HEK293T (cell line): ENCODE results near the gene SLC25A34.

Experiments
- CTCF ChIA-PET: fragments of 350-600 bp; formaldehyde crosslinking; extraction: SDS; loops from one replicate; lab custom pipeline; 2021; ENCODE audit warnings: antibody characterized with exemption, inconsistent platforms; lab: Yijun Ruan, JAX
- POLR2A ChIA-PET: fragments of 350-600 bp; formaldehyde crosslinking; extraction: SDS; loops from one replicate; lab custom pipeline; 2020; ENCODE audit warnings: antibody characterized with exemption, inconsistent platforms; lab: Yijun Ruan, JAX
- DNase-seq: peaks from one replicate; pipeline ENCODE4 v3.0.0; 2012; ENCODE audit warnings: mixed read lengths; ENCODE audit errors: extremely low spot score
- ARNT ChIP-seq: fragments of 450-650 bp; IDR thresholded peaks from 2 replicates; pipeline ENCODE4 v1.6.1; 2017; ENCODE audit warnings: mild to moderate bottlenecking
- BHLHE40 ChIP-seq: fragments of 450-650 bp; IDR thresholded peaks from 2 replicates; pipeline ENCODE4 v1.6.1; 2016; ENCODE audit warnings: mild to moderate bottlenecking, moderate library complexity, borderline replicate concordance
- CTBP1 ChIP-seq: fragments of 450-650 bp; IDR thresholded peaks from 2 replicates; pipeline ENCODE4 v1.6.1; 2016; ENCODE audit warnings: borderline replicate concordance
- ELF4 ChIP-seq: fragments of 450-650 bp; IDR thresholded peaks from 2 replicates; pipeline ENCODE4 v1.6.1; 2017; ENCODE audit warnings: antibody characterized with exemption
- FOXA1 ChIP-seq: fragments of 450-650 bp; IDR thresholded peaks from 2 replicates; pipeline ENCODE4 v1.6.1; 2016; ENCODE audit warnings: mild to moderate bottlenecking
- FOXK2 ChIP-seq: fragments of 450-650 bp; IDR thresholded peaks from 2 replicates; pipeline ENCODE4 v1.6.1; 2016; ENCODE audit warnings: mild to moderate bottlenecking
- FOXM1 ChIP-seq: fragments of 450-650 bp; IDR thresholded peaks from 2 replicates; pipeline ENCODE4 v1.6.1; 2017; ENCODE audit warnings: mild to moderate bottlenecking, borderline replicate concordance
- HDGF ChIP-seq: fragments of 450-650 bp; IDR thresholded peaks from 2 replicates; pipeline ENCODE4 v1.6.1; 2017; ENCODE audit warnings: antibody characterized with exemption, borderline replicate concordance
- L3MBTL2 ChIP-seq: fragments of 450-650 bp; conservative IDR thresholded peaks from 2 replicates; pipeline ENCODE4 v1.6.1; 2016; ENCODE audit warnings: mild to moderate bottlenecking
- LEF1 ChIP-seq: fragments of 450-650 bp; IDR thresholded peaks from 2 replicates; pipeline ENCODE4 v1.6.1; 2017; ENCODE audit warnings: mild to moderate bottlenecking, borderline replicate concordance
- NFRKB ChIP-seq: fragments of 450-650 bp; IDR thresholded peaks from 2 replicates; pipeline ENCODE4 v1.6.1; 2016; ENCODE audit warnings: mild to moderate bottlenecking, moderate library complexity
- SP1 ChIP-seq: fragments of 450-650 bp; IDR thresholded peaks from 2 replicates; pipeline ENCODE4 v1.6.1; 2017
- SUZ12 ChIP-seq: fragments of 450-650 bp; IDR thresholded peaks from 2 replicates; pipeline ENCODE4 v1.6.1; 2016; ENCODE audit warnings: mild to moderate bottlenecking
- TARDBP ChIP-seq: fragments of 450-650 bp; IDR thresholded peaks from 2 replicates; pipeline ENCODE4 v1.6.1; 2016
- ZNF384 ChIP-seq: fragments of 450-650 bp; IDR thresholded peaks from 2 replicates; pipeline ENCODE4 v1.6.1; 2016
- TF ChIP-seq, protein P1 (sequence below): fragments of 450-650 bp; IDR thresholded peaks from 2 replicates; pipeline ENCODE4 v1.6.1; 2016

The SLC25A34 gene

DNA sequence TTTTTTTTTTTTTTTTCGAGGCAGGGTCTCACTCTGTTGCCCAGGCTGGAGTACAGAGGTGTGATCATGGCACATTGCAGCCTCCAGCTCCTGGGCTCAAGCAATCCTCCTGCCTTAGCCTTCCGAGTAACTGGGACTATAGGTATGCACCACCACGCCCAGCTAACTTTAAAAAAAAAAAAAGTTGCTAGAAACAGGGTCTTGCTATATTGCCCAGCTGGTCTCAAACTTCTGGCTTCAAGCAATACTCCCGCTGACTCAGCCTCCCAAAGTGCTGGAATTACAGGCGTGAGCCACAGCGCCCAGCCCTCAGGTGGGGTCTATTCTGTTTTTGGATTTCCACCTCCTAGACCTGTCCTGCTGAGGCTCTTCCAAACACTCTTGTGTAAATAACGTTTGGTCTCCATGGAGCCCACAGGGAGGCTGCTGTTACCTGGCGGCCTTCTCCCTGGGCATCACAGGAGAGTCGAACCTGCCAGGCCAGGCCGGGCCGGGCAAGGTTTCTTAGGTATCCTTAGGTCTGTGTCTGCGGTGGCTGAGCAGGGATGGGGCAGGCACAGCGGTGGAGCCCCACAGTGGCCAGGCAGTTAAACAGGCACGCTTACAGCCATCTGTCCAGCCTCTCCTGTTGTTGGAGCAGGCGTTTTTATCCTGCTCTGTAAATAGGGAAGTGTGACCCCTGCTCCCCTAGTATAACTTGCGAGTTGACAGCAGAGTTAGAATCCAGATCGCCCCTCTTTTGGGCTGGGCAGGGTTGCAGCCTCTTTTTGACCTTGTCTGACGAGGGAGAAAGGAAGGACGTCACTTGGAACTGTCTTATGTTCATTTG is 33.1 kb upstream of the SLC25A34 start:
- POLR2A ChIA-PET: no interaction called here
- DNase-seq: peak; percentile 44
- TF ChIP-seq TARDBP (no peak), SUZ12 (no peak), L3MBTL2 (no peak)
- CTCF ChIA-PET: interaction anchor here (0.6 to 1.2 kb wide), 3 partner anchors 8 to 202 kb away, joined by 3 read pairs; no protein-coding TSS in a partner anchor

DNA sequence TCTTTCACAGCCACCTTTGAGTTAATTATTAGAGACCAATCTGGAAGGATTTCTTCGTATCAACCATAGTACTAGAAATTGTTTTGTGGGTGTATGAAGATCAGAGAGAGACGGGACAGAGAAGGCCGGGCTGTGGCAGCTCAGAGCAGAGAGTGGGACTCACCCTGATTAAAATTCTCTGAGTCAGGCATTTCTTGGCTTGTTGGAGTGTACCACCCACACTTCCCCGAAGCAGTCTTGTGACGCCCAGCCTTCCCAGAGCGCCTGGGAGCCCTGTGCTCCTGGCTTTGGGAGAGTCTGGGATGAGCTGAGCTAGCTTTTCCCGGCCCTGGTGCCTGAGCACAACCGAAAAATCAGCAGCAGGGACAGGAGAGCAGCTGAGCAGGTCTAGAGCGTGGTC is 32.5 kb upstream of the SLC25A34 start:
- CTCF ChIA-PET: no interaction called here
- POLR2A ChIA-PET: no interaction called here
- TF ChIP-seq SP1 (no peak), LEF1 (no peak), BHLHE40 (no peak)
- TF ChIP-seq, protein P1, sequence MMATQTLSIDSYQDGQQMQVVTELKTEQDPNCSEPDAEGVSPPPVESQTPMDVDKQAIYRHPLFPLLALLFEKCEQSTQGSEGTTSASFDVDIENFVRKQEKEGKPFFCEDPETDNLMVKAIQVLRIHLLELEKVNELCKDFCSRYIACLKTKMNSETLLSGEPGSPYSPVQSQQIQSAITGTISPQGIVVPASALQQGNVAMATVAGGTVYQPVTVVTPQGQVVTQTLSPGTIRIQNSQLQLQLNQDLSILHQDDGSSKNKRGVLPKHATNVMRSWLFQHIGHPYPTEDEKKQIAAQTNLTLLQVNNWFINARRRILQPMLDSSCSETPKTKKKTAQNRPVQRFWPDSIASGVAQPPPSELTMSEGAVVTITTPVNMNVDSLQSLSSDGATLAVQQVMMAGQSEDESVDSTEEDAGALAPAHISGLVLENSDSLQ: no peak
- no peak for DNase-seq

DNA sequence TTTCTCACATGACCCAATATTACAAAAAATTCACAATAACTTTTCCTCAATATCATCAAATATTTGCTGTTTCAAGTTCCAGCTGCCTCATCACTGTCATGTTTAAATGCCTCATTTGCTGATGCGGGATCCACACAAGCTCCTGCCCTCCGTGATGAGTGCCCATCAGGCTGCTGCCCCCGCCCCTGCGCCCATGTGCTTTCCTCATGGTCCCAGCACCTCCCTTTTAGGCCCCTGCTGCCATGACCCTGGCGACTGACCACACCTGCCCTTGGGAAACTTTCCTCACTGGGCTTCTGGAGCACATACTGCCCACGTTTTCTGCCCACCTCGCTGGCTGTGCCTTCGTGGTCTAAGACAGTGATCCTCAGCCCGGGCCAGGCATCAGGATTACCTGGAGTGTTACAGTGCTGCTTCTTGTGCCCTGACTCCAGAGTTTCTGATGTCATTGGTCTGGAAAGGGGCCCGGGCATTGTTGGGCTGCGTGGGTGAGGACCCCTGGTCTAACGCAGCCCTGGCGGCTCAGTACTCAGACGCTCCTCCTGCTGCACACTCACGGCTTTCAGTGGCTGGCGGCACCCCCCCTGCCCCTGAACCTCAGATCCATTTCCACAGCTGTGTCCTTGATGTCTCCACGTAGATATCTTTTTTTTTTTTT is 31.4 kb upstream of the SLC25A34 start:
- CTCF ChIA-PET: no interaction called here
- POLR2A ChIA-PET: no interaction called here
- DNase-seq: no peak
- TF ChIP-seq TARDBP (no peak), CTBP1 (no peak), BHLHE40 (no peak), HDGF (no peak), SUZ12 (no peak), ZNF384 (no peak), L3MBTL2 (no peak), LEF1 (no peak), SP1 (no peak), NFRKB (no peak), ARNT (no peak)
- TF ChIP-seq, protein P1: no peak

DNA sequence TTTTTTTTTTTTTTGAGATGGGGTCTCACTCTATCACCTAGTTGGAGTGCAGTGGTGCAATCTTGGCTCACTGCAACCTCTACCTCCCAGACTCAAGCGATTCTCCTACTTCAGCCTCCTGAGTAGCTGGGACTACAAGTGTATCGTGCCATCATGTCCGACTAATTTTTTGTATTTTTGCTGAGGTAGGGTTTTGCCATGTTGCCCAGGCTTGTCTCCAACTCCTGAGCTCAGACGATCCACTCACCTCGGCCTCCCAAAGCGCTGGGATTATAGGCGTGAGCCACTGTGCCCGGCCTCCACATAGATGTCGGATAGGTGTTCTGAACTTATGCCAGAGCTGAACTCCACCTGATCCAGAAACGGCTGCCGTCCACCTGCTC is 30.9 kb upstream of the SLC25A34 start:
- POLR2A ChIA-PET: no interaction called here
- CTCF ChIA-PET: no interaction called here
- TF ChIP-seq FOXA1: no peak
- TF ChIP-seq HDGF: no peak
- no peak for TF ChIP-seq SUZ12
- TF ChIP-seq FOXM1: no peak
- no peak for TF ChIP-seq ZNF384
- TF ChIP-seq, protein P1: no peak
- TF ChIP-seq LEF1: no peak
- TF ChIP-seq CTBP1: no peak
- no peak for TF ChIP-seq L3MBTL2
- TF ChIP-seq NFRKB: no peak
- TF ChIP-seq ELF4: no peak
- no peak for TF ChIP-seq ARNT
- no peak for TF ChIP-seq TARDBP
- TF ChIP-seq FOXK2: no peak
- TF ChIP-seq SP1: no peak
- TF ChIP-seq BHLHE40: no peak
- no peak for DNase-seq

DNA sequence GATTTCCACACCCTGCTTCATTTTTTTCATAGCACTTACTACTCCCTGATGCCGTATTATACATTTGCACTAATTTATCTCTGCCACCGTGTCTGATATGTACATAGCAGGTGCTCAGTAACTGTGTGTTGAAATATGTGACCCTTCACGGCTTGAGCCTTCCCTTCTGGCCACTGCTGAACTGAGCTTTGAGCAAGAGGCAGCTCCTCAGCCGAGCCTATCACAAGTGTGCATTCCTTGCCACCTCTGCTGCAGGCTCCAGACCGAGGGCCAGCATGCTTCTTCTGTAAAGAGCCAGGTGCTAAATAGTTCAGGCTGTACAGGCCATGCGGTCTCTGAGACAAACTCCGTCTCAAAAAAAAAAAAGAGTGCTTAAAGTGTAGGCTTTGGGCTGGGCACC is 29.3 kb upstream of the SLC25A34 start:
- TF ChIP-seq ZNF384 (no peak), FOXM1 (no peak), CTBP1 (no peak), BHLHE40 (no peak), HDGF (no peak), ELF4 (no peak), SP1 (no peak), ARNT (no peak), TARDBP (no peak), FOXA1 (no peak), FOXK2 (no peak), L3MBTL2 (no peak), SUZ12 (no peak)
- TF ChIP-seq, protein P1: no peak
- ChIA-PET CTCF (no interaction called here), POLR2A (no interaction called here)
- no peak for DNase-seq
